Measurements from ENCODE around the gene CD244.

CD244 gene

GRCh38 chr1:160865337-160865736, 2.6 kb upstream of the CD244 start:
- no peak overlapping the region for H3K4me3 ChIP-seq (ENCODE audit: low read depth, low read length)
- no peak for DNase-seq (ENCODE audit: low read depth)
- TF ChIP-seq CTCF (IDR thresholded peaks at IDR 0.05; ENCODE audit: control insufficient read depth, extremely low read depth, insufficient read depth) = no peak

GRCh38 chr1:160864173-160864572, 1.5 kb upstream of the CD244 start:
- no peak overlapping the region for H3K4me3 ChIP-seq (ENCODE audit: low read depth, low read length)
- no peak for TF ChIP-seq CTCF (IDR thresholded peaks at IDR 0.05; ENCODE audit: control insufficient read depth, extremely low read depth, insufficient read depth)
- DNase-seq (ENCODE audit: low read depth) = no peak

DNA sequence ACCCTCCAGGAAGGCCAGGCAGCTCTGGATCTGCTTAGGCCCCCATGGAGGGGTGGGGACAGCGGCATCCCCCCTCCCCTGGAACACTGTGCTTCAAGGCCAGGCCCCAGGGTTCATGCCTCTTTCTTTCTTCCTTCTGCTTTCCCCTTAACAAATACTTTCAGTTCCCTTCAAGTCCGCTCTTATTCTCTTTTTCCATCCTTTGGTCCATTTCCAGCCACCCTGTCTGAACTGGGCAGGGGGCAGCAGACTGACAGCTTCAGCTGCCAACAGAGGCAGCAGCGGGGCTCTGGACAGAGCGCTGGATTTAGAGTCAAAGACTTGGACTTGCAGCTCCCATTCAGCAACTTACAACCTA, 1.1 kb upstream of the CD244 start:
- no peak for TF ChIP-seq CTCF (IDR thresholded peaks at IDR 0.05; ENCODE audit: control insufficient read depth, extremely low read depth, insufficient read depth)
- H3K4me3 ChIP-seq (ENCODE audit: low read depth, low read length) = no peak overlapping the region
- no peak for DNase-seq (ENCODE audit: low read depth)

DNA sequence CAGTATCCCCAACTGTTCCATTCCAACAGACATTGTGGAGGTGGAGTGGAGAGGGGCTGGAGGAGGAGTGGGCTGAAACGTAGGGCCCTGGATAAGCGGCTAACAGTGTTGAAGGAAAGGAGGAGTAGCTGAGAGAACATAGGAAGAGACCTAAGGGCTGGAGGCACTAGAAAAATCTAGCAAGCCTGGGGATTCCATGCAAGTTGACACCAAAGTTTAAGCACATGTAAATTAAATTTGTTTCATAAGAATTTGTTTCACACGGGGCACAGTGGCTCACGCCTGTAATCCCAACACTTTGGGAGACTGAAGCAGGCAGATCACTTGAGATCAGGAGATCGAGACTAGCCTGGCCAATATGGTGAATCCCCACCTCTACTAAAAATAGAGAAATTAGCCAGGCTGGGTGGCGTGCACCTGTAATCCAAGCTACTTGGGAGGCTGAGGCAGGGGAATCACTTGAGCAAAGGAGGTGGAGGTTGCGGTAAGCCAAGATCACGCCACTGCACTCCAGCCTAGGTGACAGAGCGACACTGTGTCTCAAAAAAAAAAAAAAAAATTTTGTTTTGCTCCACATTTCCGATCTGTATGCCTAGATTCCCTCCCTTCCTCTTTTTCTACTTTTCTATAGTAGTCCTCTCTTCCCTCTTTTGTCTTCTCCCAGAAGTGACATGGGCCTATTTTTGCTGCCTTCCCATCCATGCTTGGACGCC, 530 bp upstream of the CD244 start:
- no peak overlapping the region for H3K4me3 ChIP-seq (ENCODE audit: low read depth, low read length)
- no peak for DNase-seq (ENCODE audit: low read depth)
- no peak for TF ChIP-seq CTCF (IDR thresholded peaks at IDR 0.05; ENCODE audit: control insufficient read depth, extremely low read depth, insufficient read depth)

DNA sequence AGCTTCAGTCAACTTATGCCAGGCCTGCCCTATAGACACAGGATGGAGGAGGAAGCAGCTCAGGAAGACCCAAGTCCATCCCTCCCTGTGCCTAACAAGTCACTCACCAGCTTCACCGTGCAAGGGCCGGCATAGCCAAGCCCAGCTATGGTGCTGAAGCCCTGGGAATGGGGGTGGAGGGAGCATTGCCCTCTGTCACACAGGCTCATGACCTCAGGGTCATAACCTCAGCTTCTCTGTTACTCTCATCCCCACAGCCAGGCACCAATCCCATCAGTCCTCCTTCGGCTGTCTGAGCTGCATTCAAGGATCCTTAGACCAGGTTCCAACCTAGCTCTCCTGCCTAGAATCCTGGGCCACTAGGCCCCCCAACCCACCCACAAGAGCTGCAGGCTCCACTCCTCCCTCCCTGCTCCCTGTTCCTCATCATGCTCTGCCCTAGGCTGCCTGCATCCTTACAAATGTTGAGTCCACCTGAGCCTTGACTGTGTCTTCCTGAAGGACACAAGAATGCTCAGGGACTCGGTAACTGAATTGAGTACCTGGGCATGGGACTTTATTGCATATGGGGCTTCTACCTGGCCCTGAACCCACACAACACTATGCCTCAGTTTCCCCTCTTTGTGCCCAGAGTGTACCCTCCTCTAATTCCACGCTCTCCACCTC, 1.7 kb downstream of the CD244 start:
- no peak for TF ChIP-seq CTCF (IDR thresholded peaks at IDR 0.05; ENCODE audit: control insufficient read depth, extremely low read depth, insufficient read depth)
- no peak for DNase-seq (ENCODE audit: low read depth)
- no peak overlapping the region for H3K4me3 ChIP-seq (ENCODE audit: low read depth, low read length)

DNA sequence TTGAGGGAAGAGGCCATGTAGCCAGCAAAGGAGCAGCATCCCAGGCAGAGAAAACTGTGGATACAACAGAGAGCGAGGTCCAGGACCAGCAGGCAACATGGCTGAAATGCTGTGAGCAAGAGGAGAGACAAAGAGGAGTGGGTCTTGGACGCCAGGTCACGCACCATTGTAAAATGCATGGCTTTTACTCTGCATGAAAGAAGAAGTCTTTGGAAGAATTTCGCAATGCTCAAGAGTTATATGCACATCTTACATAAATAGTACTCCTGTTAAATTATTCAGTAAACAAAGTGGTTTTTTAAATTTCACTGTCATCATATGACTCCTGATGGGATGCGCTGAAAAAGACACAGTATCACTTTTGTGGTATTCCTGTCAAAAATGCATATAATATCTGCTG, 3.5 kb downstream of the CD244 start:
- TF ChIP-seq CTCF (IDR thresholded peaks at IDR 0.05; ENCODE audit: control insufficient read depth, extremely low read depth, insufficient read depth) = no peak
- no peak for DNase-seq (ENCODE audit: low read depth)
- no peak overlapping the region for H3K4me3 ChIP-seq (ENCODE audit: low read depth, low read length)

DNA sequence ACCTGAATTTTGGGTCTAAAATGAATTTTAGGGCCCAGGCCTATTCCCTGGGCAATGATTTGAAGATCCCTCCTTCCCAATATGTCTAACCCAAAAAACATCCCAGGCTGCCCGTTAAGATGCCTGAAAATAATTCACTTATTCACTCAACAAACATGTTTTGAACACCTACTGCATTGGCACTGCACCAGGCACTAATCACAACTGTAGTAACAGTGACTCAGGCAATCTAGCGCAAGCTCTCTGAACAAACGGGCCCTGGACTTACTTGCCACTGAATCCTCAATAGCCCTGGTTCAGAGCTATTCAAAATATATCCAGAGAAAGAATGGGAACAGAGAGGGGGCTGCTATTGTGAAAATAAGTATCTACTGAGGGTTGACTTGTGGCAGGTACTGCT, 4.2 kb downstream of the CD244 start:
- TF ChIP-seq CTCF (IDR thresholded peaks at IDR 0.05; ENCODE audit: control insufficient read depth, extremely low read depth, insufficient read depth) = no peak
- H3K4me3 ChIP-seq (ENCODE audit: low read depth, low read length) = no peak overlapping the region
- DNase-seq (ENCODE audit: low read depth) = no peak

Measured in LNCaP clone FGC (cell line).